GM23338 (cell line): ENCODE measurements around the gene PHKA2.

Experiments used
- CREB1 ChIP-seq: fragments of 250-450 bp; sonication (Bioruptor Pico); IDR thresholded peaks from 2 replicates; pipeline ENCODE4 v1.5.0; 2020; ENCODE audit warnings: low read depth, mild to moderate bottlenecking, moderate library complexity
- EZH2 ChIP-seq: fragments of 200-600 bp; sonication (generic); IDR thresholded peaks from one replicate; pipeline ENCODE4 v1.8.0; 2017; ENCODE audit warnings: antibody characterized with exemption, mild to moderate bottlenecking, low read depth; ENCODE audit not compliant: unreplicated experiment
- EZH2phosphoT487 ChIP-seq: fragments of 200-600 bp; sonication (generic); IDR thresholded peaks from one replicate; pipeline ENCODE4 v1.8.1; 2018; ENCODE audit warnings: antibody characterized with exemption; ENCODE audit not compliant: unreplicated experiment
- JUNB ChIP-seq: IDR thresholded peaks from one replicate; pipeline ENCODE4 v1.6.1; 2016; ENCODE audit warnings: antibody characterized with exemption; ENCODE audit not compliant: unreplicated experiment
- POLR2AphosphoS5 ChIP-seq: IDR thresholded peaks from 2 replicates; pipeline ENCODE4 v1.6.1; 2016; ENCODE audit warnings: antibody characterized with exemption, low read depth
- STAT1 ChIP-seq: IDR thresholded peaks from one replicate; pipeline ENCODE4 v1.6.1; 2016; ENCODE audit warnings: antibody characterized with exemption; ENCODE audit not compliant: unreplicated experiment
- ZNF331 ChIP-seq: fragments of 250-450 bp; sonication (Bioruptor Pico); IDR thresholded peaks from 2 replicates; pipeline ENCODE4 v1.5.0; 2020; ENCODE audit warnings: low read depth, mild to moderate bottlenecking, moderate library complexity
- TF ChIP-seq, protein P1 (sequence below): IDR thresholded peaks from one replicate; pipeline ENCODE4 v1.6.1; 2018; ENCODE audit warnings: antibody characterized with exemption; ENCODE audit not compliant: unreplicated experiment
- TF ChIP-seq, protein P2 (sequence below), 2 experiments: fragments of 200-600 bp in 1 of 2; sonication (generic) in 1 of 2; conservative IDR thresholded peaks; 2 replicates each; pipeline versions ENCODE4 v1.5.1 to v1.6.1; 2016 to 2017; ENCODE audit warnings: antibody characterized with exemption in 2 of 2, low read depth in 2 of 2, mild to moderate bottlenecking in 2 of 2, moderate library complexity in 1 of 2
- TF ChIP-seq, protein P3 (sequence below): fragments of 250-450 bp; sonication (Bioruptor Pico); IDR thresholded peaks from 2 replicates; pipeline ENCODE4 v1.5.0; 2020; ENCODE audit warnings: mild to moderate bottlenecking, moderate library complexity
- TF ChIP-seq, protein P4 (sequence below): IDR thresholded peaks from 2 replicates; pipeline ENCODE4 v1.6.1; 2016; ENCODE audit warnings: antibody characterized with exemption

DNA sequence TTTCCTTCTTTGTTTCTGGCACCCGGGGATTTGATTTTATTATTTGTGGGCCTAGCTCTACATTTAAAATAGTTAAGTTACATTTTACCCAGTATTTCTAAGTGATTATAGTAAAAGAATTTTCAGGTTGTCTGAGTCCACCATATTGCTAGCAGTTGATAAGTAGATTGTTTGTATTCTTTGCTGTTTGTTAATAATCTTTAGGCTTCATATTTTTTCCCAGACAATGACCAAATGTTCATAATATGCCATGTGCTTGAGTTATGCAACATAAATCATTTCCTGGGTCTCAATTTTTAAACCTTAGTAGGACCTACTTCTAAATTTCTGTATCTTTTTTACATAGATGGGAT, 127.3 kb downstream of the PHKA2 start:
- TF ChIP-seq, protein P1, sequence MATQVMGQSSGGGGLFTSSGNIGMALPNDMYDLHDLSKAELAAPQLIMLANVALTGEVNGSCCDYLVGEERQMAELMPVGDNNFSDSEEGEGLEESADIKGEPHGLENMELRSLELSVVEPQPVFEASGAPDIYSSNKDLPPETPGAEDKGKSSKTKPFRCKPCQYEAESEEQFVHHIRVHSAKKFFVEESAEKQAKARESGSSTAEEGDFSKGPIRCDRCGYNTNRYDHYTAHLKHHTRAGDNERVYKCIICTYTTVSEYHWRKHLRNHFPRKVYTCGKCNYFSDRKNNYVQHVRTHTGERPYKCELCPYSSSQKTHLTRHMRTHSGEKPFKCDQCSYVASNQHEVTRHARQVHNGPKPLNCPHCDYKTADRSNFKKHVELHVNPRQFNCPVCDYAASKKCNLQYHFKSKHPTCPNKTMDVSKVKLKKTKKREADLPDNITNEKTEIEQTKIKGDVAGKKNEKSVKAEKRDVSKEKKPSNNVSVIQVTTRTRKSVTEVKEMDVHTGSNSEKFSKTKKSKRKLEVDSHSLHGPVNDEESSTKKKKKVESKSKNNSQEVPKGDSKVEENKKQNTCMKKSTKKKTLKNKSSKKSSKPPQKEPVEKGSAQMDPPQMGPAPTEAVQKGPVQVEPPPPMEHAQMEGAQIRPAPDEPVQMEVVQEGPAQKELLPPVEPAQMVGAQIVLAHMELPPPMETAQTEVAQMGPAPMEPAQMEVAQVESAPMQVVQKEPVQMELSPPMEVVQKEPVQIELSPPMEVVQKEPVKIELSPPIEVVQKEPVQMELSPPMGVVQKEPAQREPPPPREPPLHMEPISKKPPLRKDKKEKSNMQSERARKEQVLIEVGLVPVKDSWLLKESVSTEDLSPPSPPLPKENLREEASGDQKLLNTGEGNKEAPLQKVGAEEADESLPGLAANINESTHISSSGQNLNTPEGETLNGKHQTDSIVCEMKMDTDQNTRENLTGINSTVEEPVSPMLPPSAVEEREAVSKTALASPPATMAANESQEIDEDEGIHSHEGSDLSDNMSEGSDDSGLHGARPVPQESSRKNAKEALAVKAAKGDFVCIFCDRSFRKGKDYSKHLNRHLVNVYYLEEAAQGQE = no peak
- TF ChIP-seq, protein P2, sequence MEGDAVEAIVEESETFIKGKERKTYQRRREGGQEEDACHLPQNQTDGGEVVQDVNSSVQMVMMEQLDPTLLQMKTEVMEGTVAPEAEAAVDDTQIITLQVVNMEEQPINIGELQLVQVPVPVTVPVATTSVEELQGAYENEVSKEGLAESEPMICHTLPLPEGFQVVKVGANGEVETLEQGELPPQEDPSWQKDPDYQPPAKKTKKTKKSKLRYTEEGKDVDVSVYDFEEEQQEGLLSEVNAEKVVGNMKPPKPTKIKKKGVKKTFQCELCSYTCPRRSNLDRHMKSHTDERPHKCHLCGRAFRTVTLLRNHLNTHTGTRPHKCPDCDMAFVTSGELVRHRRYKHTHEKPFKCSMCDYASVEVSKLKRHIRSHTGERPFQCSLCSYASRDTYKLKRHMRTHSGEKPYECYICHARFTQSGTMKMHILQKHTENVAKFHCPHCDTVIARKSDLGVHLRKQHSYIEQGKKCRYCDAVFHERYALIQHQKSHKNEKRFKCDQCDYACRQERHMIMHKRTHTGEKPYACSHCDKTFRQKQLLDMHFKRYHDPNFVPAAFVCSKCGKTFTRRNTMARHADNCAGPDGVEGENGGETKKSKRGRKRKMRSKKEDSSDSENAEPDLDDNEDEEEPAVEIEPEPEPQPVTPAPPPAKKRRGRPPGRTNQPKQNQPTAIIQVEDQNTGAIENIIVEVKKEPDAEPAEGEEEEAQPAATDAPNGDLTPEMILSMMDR (conservative IDR thresholded peaks at IDR 0.05; ENCODE audit: low read depth in 2 of 2) = no peak
- TF ChIP-seq POLR2AphosphoS5 (no peak), CREB1 (CRISPR knock-in tag) (no peak), EZH2 (no peak), JUNB (no peak), EZH2phosphoT487 (no peak), STAT1 (no peak), ZNF331 (CRISPR knock-in tag) (no peak)
- TF ChIP-seq, protein P3, sequence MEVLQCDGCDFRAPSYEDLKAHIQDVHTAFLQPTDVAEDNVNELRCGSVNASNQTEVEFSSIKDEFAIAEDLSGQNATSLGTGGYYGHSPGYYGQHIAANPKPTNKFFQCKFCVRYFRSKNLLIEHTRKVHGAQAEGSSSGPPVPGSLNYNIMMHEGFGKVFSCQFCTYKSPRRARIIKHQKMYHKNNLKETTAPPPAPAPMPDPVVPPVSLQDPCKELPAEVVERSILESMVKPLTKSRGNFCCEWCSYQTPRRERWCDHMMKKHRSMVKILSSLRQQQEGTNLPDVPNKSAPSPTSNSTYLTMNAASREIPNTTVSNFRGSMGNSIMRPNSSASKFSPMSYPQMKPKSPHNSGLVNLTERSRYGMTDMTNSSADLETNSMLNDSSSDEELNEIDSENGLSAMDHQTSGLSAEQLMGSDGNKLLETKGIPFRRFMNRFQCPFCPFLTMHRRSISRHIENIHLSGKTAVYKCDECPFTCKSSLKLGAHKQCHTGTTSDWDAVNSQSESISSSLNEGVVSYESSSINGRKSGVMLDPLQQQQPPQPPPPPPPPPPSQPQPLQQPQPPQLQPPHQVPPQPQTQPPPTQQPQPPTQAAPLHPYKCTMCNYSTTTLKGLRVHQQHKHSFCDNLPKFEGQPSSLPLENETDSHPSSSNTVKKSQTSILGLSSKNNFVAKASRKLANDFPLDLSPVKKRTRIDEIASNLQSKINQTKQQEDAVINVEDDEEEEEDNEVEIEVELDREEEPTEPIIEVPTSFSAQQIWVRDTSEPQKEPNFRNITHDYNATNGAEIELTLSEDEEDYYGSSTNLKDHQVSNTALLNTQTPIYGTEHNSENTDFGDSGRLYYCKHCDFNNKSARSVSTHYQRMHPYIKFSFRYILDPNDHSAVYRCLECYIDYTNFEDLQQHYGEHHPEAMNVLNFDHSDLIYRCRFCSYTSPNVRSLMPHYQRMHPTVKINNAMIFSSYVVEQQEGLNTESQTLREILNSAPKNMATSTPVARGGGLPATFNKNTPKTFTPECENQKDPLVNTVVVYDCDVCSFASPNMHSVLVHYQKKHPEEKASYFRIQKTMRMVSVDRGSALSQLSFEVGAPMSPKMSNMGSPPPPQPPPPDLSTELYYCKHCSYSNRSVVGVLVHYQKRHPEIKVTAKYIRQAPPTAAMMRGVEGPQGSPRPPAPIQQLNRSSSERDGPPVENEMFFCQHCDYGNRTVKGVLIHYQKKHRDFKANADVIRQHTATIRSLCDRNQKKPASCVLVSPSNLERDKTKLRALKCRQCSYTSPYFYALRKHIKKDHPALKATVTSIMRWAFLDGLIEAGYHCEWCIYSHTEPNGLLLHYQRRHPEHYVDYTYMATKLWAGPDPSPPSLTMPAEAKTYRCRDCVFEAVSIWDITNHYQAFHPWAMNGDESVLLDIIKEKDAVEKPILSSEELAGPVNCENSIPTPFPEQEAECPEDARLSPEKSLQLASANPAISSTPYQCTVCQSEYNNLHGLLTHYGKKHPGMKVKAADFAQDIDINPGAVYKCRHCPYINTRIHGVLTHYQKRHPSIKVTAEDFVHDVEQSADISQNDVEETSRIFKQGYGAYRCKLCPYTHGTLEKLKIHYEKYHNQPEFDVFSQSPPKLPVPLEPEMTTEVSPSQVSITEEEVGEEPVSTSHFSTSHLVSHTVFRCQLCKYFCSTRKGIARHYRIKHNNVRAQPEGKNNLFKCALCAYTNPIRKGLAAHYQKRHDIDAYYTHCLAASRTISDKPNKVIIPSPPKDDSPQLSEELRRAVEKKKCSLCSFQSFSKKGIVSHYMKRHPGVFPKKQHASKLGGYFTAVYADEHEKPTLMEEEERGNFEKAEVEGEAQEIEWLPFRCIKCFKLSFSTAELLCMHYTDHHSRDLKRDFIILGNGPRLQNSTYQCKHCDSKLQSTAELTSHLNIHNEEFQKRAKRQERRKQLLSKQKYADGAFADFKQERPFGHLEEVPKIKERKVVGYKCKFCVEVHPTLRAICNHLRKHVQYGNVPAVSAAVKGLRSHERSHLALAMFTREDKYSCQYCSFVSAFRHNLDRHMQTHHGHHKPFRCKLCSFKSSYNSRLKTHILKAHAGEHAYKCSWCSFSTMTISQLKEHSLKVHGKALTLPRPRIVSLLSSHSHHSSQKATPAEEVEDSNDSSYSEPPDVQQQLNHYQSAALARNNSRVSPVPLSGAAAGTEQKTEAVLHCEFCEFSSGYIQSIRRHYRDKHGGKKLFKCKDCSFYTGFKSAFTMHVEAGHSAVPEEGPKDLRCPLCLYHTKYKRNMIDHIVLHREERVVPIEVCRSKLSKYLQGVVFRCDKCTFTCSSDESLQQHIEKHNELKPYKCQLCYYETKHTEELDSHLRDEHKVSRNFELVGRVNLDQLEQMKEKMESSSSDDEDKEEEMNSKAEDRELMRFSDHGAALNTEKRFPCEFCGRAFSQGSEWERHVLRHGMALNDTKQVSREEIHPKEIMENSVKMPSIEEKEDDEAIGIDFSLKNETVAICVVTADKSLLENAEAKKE (CRISPR knock-in tag) = no peak
- TF ChIP-seq, protein P4, sequence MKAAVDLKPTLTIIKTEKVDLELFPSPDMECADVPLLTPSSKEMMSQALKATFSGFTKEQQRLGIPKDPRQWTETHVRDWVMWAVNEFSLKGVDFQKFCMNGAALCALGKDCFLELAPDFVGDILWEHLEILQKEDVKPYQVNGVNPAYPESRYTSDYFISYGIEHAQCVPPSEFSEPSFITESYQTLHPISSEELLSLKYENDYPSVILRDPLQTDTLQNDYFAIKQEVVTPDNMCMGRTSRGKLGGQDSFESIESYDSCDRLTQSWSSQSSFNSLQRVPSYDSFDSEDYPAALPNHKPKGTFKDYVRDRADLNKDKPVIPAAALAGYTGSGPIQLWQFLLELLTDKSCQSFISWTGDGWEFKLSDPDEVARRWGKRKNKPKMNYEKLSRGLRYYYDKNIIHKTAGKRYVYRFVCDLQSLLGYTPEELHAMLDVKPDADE = no peak
